HK-2 (cell line): ENCODE measurements around the gene AGFG2.

Experiments used
- DNase-seq: peaks from one replicate; pipeline ENCODE4 v3.0.0-alpha.2; 2018; ENCODE audit not compliant: unreplicated experiment

AGFG2 gene

GRCh38 chr7:100572281-100572948, 33.4 kb downstream of the AGFG2 start:
- DNase-seq: no peak

DNA sequence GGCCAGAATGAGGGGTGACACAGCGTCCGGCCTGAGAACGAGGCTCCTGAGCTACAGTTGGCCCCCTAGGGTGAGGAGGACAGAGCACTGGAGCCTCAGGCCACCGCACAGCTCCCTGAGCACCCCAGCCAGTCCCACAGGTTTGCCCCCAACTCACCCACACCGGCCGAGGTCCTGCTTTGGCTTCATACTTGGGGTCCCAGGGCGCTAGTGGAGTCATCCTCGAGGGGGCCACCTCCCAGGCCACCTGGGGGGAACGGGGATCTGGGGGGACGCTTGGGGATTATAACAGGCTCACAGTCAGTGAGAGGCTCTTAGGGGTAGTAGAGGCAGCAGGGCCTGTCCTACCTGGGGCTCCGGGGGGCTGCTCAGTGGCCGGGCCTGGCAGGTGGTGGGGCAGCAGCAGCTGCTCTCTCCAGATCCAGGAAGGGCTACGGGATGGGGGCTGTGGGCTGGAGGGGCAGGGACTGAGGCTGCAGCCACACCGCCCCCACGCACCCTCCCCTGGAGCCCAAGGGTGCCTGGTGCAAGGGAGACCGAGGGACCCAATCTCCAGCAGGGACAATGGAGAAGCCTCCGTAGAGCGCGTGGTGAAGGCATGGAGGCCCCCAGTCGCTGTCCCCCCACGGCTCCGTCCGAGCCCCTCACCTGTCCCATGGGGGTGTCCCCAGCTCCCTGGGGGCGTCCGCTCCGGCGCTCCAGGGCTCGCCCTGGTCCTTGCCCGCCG, 34.1 kb downstream of the AGFG2 start:
- DNase-seq: no peak

- no peak for DNase-seq
Measured at GRCh38 chr7:100573691-100574361, 34.8 kb downstream of the AGFG2 start, which contains the start of gene SAP25. Gene SAP25, minus strand, starts transcription at chr7:100573900. Its CDS starts 158 bp downstream, at chr7:100573742.

DNA sequence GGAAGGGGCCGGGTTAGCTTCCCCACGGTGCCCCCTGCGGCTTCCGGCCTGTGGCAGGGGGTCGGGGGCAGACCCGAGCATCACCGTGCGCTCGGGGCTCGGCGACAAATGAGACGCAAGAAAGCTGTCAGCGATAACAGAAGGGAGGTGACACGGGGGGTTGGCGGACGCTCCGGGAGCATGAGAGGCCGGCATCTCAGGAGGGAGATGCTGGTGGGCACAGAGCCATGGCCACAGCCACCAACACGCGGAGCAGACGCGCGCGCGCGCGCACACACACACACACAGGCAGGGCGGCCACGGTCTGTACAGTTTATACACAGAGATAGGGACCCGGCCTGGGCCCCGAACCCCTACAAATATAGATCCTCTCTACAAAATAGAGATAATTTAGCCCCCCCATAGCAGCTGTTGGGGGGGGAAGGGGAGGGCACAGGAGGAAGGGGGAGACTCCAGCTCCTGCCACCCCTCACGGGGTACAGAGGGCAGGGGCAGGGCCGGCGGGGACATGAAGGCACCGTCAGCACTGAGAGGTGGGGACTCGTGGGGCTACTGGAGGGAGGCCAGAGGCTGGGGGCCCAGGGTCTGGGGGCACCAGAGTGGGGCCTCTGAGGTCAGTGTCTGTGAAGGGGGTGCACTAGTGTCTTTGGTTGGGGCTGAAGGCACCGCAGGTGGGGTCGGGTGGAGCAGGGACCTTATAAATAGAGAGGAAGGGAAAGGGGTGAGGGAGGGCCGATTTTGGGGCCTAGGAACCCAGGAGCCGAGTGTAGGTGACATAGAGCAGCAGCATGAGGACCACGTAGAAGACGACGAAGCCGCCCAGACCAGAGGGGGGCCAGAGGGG, 35.6 kb downstream of the AGFG2 start:
- DNase-seq: no peak

DNA sequence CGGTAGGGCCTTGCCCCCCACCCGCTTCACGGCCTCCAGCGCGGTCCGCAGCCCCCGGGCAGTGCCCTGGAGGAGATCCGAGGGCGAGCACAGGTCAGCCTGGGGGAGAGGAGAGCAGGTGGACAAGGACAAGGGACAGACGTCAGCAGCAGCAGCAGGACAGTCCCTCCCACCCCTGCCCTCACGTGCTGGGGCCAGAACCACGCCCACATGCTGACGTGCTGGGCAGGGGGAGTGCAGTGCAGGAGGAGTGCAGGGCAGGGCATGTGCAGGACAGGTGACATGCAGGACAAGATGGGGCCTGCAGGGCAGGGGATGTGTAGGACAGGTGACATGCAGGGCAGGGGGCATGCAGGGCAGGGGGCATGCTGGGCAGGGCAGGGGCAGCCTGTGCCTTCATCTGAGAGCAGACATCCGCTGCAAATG, 36.2 kb downstream of the AGFG2 start:
- DNase-seq: no peak

- DNase-seq: no peak
Measured at GRCh38 chr7:100575746-100576383, 36.9 kb downstream of the AGFG2 start.

DNA sequence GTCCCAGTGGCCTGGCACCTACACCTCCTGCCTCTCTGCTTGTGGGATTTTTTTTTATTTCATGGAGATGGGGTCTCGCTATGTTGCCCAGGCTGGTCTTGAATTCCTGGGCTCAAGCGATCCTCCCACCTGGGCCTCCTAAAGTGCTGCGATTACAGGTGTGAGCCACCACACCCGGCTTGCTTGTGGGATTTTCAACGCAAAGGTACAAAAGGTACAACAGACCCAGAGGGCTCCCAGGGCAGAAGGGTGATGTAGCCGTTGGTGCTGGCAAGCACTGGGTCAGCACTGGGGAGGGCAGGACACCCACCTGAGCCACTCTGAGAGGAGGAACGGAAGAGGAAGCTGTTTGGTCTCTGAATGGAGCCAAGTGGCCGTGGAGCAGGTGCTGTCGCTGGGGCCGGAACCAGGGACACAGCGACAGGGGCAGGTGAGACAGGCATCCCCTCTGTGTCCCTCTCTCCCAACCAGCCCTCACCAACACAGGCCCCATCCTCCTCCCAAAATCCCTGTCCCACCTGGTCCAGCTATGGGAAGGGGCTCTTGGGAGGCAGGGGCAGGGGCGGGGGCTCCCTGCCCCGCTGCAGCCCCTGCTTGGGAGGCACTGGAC, 37.5 kb downstream of the AGFG2 start:
- no peak for DNase-seq

- no peak for DNase-seq
Measured at GRCh38 chr7:100577103-100577502, 38.1 kb downstream of the AGFG2 start.

DNA sequence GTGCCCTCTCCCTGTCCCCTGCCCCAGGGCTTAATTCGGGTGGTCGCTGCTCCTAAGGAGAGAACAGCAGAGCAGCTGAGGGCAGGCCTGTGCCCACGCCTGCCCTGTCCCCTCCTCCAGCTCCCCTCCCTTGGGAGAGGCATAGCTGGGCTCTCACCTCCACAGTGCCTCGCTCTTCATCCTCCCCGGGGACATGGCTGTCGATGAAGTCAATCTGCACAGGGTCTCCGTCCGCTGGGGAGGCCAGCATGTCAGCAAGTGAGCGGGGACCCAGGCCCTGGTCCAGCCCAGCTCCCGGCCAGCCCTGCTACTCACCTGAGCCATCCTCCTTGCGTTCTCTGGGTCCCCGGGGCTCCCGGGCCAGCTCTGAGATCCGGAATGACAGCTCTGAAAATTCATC, 38.5 kb downstream of the AGFG2 start:
- no peak for DNase-seq

DNA sequence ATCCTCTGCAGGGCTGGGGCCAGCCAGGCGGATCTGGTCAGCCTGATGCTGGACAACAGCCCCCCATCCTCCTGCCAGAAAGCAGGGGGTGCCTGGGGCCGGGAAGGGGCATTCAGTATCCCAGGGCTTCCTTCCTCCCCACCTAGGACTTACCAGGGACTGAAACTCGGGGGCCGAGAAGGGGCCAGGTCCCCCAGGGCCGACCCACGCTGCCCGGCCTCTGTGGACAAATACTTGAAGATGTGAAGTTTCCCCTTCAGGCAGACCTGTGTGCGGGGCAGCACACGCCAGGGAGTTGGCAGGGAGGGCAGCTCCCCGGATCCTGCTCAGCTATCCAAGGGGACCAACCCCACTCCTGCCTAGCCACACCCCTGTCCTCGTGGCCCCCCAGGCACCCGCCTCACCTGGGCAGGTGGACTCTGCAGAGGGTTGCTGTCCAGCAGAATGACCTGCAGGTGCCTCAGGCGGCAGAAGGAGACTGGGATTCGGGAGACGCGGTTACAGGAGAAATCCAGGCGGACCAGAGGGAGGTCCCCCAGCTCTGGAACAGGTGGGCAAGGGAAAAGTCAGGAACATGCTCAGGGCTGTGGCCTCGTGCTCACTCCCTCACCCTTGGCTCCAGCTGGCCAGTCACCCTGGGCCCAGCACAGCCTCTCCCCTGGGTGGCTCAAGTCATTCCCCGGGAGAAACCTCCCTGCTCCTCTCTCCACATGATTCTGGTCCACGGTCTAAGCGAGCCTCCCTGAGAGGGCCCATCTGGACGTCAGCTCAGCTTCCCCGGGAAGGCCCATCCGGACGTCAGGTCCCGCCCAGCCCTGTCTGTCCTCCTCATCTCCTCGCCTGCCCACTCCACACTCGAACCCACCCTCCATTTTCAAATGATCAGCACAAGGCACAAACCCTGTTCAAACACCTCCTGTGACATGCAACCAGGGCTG, 39.5 kb downstream of the AGFG2 start:
- DNase-seq: no peak

- no peak for DNase-seq
Measured at GRCh38 chr7:100580466-100581283, 41.7 kb downstream of the AGFG2 start.

GRCh38 chr7:100582041-100582579, 43.1 kb downstream of the AGFG2 start:
- no peak for DNase-seq

DNA sequence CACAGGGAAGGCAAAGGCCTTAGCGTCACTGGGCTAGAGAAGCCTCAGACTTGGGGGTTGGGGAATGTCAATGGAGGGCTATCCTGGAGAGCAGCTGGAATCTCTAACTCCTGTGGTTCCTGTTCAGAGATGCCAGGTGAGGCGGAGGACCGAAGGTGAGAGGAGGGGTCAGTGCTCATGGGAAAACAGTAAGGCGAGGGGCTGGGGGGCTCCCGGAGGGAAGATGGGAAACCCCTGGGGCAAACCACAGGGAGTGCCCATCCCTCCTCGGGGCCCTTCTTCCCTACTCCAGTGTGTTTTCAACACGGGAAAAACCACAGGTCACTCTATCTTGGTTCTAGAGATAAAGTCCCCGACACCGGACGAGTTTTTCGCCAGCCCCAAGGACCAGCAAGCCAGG, 43.6 kb downstream of the AGFG2 start:
- DNase-seq: no peak

DNA sequence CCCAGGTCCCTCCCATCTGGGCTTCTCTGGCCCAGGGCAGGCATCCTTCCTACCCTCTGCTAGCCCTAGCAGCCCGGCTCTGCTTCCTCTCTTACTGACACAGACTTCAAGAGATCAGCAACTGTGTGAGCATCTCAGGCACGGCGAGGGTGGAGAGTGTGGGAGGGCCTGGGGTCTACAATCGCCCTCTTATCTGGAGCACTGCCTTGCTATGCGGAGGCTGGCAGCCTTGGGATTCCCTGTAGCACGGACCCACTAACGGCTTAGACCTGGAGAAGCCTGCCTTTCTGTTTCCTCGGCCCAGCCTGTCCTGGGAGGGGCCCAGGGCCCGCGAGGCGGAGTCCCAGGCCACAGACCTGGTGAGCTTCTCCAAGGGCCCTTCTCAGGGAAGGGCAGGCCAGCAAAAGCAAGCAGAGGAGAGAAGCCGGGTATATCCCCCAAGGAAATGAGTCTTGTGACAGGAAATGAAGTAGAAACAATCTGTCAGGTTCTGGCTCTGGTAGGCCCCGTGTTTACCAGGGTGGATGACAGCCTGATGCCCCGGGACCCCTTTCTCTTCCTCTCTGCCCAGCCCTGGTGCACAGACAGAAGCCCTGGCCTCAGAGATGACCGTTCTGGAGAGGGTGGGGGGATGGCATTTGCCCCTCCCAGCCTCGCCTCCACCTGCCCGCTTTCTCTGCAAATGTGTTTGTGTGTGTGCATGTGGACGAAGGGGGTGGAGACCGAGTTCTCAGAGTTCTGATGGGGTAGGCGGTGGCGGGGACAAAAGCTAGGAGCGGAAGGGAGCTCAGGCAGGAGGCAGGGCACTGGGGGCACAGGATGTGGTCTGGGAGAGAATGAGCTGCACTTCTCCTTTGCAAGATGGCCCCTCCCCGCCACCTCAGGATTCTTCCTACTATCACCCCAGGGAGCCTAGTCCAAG, 44.4 kb downstream of the AGFG2 start:
- no peak for DNase-seq

- DNase-seq: no peak
Measured at GRCh38 chr7:100584054-100584682, 45.2 kb downstream of the AGFG2 start.

DNA sequence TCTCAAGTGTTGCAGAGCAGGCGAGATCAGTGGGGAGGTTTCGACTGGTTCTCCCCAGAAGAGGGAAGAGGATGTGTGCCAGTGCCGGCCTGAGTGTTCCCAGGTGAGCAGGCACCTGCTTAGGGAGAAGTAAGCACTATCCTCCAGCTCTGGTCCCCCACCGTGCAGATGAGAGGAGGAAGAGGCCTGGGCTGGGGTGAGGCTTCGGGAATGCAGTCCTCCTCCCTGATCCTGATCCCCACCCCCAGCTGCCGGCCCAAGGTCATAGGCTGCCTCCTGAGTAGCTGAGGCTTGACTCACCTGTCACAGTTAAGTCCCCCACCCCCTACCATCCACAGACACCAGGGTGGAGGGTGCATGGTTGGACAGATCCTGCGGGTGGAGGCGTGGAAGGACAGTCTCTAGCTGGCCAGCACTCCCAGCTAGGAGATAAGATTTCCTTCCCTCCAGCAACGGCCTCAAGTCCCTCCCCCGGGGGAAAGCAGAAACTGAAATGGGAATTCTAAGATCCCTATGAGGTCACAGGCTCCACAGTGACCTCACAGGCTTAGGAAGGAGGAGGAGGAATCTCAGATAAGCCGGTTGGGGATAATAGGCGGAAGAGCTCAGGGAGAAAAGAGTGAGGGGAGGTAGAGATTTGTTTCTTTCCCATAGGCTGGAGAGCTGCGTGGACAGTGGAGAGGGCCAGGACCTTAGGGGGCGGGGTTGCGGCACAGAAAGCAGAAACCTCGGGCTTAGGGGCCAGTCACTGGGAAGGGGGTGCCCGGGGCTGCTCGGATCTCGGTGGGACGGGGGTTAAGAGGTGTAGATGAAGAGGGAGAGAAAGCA, 45.9 kb downstream of the AGFG2 start:
- peak; percentile 75 for DNase-seq
